Trophoblast cell (in vitro differentiated cells and primary cell): Measurements from ENCODE around the gene FAM76A.

Experiments used
- DNase-seq, 2 donors: peaks; one replicate each; pipeline ENCODE4 v3.0.0-alpha.2; 2016
- H2AFZ ChIP-seq: 2 replicates; pipeline ENCODE4 v1.6.1; 2013; ENCODE audit warnings: low read length, moderate library complexity, mild to moderate bottlenecking; ENCODE audit not compliant: insufficient read depth, poor library complexity
- H2AK5ac ChIP-seq: 2 replicates; pipeline ENCODE4 v1.6.1; 2013; ENCODE audit warnings: mild to moderate bottlenecking, low read length
- H2BK120ac ChIP-seq: 2 replicates; pipeline ENCODE4 v1.6.1; 2013; ENCODE audit warnings: low read length, mild to moderate bottlenecking, moderate library complexity; ENCODE audit not compliant: insufficient read depth, poor library complexity
- H2BK12ac ChIP-seq: 2 replicates; pipeline ENCODE4 v1.6.1; 2013; ENCODE audit warnings: mild to moderate bottlenecking, low read length, moderate library complexity
- H2BK5ac ChIP-seq: 2 replicates; pipeline ENCODE4 v1.6.1; 2013; ENCODE audit warnings: low read length, low read depth, moderate library complexity, mild to moderate bottlenecking; ENCODE audit not compliant: poor library complexity
- H3K14ac ChIP-seq: 2 replicates; pipeline ENCODE4 v1.6.1; 2013; ENCODE audit warnings: mild to moderate bottlenecking, low read length
- H3K18ac ChIP-seq: 2 replicates; pipeline ENCODE4 v1.6.1; 2013; ENCODE audit warnings: mild to moderate bottlenecking, low read length
- H3K23ac ChIP-seq: 2 replicates; pipeline ENCODE4 v1.6.1; 2013; ENCODE audit warnings: low read length
- H3K27ac ChIP-seq: 2 replicates; pipeline ENCODE4 v1.5.1; 2013; ENCODE audit warnings: low read depth, mild to moderate bottlenecking, inconsistent platforms, low read length, moderate library complexity
- H3K27me3 ChIP-seq: 2 replicates; pipeline ENCODE4 v1.6.1; 2013; ENCODE audit warnings: inconsistent platforms, mild to moderate bottlenecking, low read length, moderate library complexity; ENCODE audit not compliant: insufficient read depth
- H3K36me3 ChIP-seq, 2 experiments: 1 replicate in 1 of 2; 2 replicates in 1 of 2; pipeline ENCODE4 v1.6.1; 2013; ENCODE audit warnings: low read length in 2 of 2, mild to moderate bottlenecking in 2 of 2, moderate library complexity in 1 of 2; ENCODE audit not compliant: insufficient read depth in 2 of 2, control insufficient read depth in 1 of 2
- H3K4ac ChIP-seq: 2 replicates; pipeline ENCODE4 v1.6.1; 2013; ENCODE audit warnings: low read depth, mild to moderate bottlenecking, low read length, moderate library complexity
- H3K4me1 ChIP-seq, 2 experiments: 1 replicate in 1 of 2; 2 replicates in 1 of 2; pipeline ENCODE4 v1.6.1; 2013; ENCODE audit warnings: low read length in 2 of 2, mild to moderate bottlenecking in 2 of 2, moderate library complexity in 1 of 2; ENCODE audit not compliant: insufficient read depth in 2 of 2, control insufficient read depth in 1 of 2
- H3K4me2 ChIP-seq: 2 replicates; pipeline ENCODE4 v1.6.1; 2013; ENCODE audit warnings: inconsistent platforms, mild to moderate bottlenecking, low read length, moderate library complexity
- H3K4me3 ChIP-seq: 2 replicates; pipeline ENCODE4 v1.5.1; 2013; ENCODE audit warnings: mild to moderate bottlenecking, low read depth, low read length, inconsistent platforms
- H3K79me1 ChIP-seq: one replicate; pipeline ENCODE4 v1.6.1; 2013; ENCODE audit warnings: low read length
- H3K79me2 ChIP-seq: 2 replicates; pipeline ENCODE4 v1.6.1; 2013; ENCODE audit warnings: low read length, mild to moderate bottlenecking; ENCODE audit not compliant: control insufficient read depth, insufficient read depth, poor library complexity
- H3K9ac ChIP-seq: 2 replicates; pipeline ENCODE4 v1.6.1; 2013; ENCODE audit warnings: mild to moderate bottlenecking, low read length
- H3K9me3 ChIP-seq: 2 replicates; pipeline ENCODE4 v1.6.1; 2013; ENCODE audit warnings: low read depth, mild to moderate bottlenecking, control low read depth, inconsistent platforms, low read length; ENCODE audit not compliant: insufficient read depth
- H4K12ac ChIP-seq: 2 replicates; pipeline ENCODE4 v1.6.1; 2013; ENCODE audit warnings: low read depth, mild to moderate bottlenecking, low read length, moderate library complexity
- H4K8ac ChIP-seq: 2 replicates; pipeline ENCODE4 v1.6.1; 2013; ENCODE audit warnings: low read depth, mild to moderate bottlenecking, low read length, moderate library complexity
- H4K91ac ChIP-seq: one replicate; pipeline ENCODE4 v1.6.1; 2013; ENCODE audit warnings: low read depth, mild to moderate bottlenecking, low read length, moderate library complexity
- WGBS: extraction: QIAGEN DNeasy Blood & Tissue Kit; methylation state at CpG from one replicate; pipeline ENCODE4 v1.1.7; 2013; ENCODE audit warnings: missing lambda C conversion rate; ENCODE audit not compliant: insufficient read length, insufficient coverage; ENCODE audit errors: extremely low coverage; 5-methylcytosine and 5-hydroxymethylcytosine counted together

Gene FAM76A

GRCh38 chr1:27726173-27727044 lies 648 bp downstream of the FAM76A start:
- peak overlapping the region; percentile 16 for H4K91ac ChIP-seq
- no CpG with 5 or more reads among the region's 46 CpGs for WGBS

GRCh38 chr1:27727126-27727525 lies 1.4 kb downstream of the FAM76A start:
- WGBS: no CpG with 5 or more reads among the region's 3 CpGs
- H2AFZ ChIP-seq: no peak overlapping the region
- H3K27me3 ChIP-seq: no peaks in the 10 kb centered on the region
- no peak overlapping the region for H2AK5ac ChIP-seq
- no peak overlapping the region for H3K9ac ChIP-seq
- peaks cover 10% of the 10 kb centered on the region for H3K79me1 ChIP-seq
- no peak overlapping the region for H4K12ac ChIP-seq
- H3K79me2 ChIP-seq: peaks cover 7% of the 10 kb centered on the region
- no peak overlapping the region for H2BK120ac ChIP-seq
- no peak overlapping the region for H3K18ac ChIP-seq
- H3K27ac ChIP-seq: no peak overlapping the region
- H4K8ac ChIP-seq: no peak overlapping the region
- no peak overlapping the region for H3K4me3 ChIP-seq
- peaks cover 0 to 6% of the 10 kb centered on the region in 2 experiments for H3K4me1 ChIP-seq
- H3K23ac ChIP-seq: no peak overlapping the region
- no peak overlapping the region for H3K14ac ChIP-seq
- H3K4me2 ChIP-seq: no peak overlapping the region
- peak in 1 of 2 donors; percentile 18 for DNase-seq
- H2BK5ac ChIP-seq: no peak overlapping the region
- H2BK12ac ChIP-seq: no peak overlapping the region
- no peaks in the 10 kb centered on the region for H3K9me3 ChIP-seq
- peaks cover 0 to 1% of the 10 kb centered on the region in 2 experiments for H3K36me3 ChIP-seq
- H4K91ac ChIP-seq: no peak overlapping the region
- no peak overlapping the region for H3K4ac ChIP-seq

More at GRCh38 chr1:27726173-27727044, 648 bp downstream of the FAM76A start:
- Histone ChIP-seq H3K4me3 (peak overlapping the region; percentile 85), H3K36me3 (peaks cover 0 to 1% of the 10 kb centered on the region in 2 experiments), H2AFZ (peak overlapping the region; percentile 97), H3K23ac (no peak overlapping the region), H2BK12ac (peak overlapping the region; percentile 3), H3K27ac (peak overlapping the region; percentile 87), H2BK5ac (peak overlapping the region; percentile 38), H4K12ac (peak overlapping the region; percentile 83), H3K4me1 (peaks cover 0 to 6% of the 10 kb centered on the region in 2 experiments), H3K4ac (peak overlapping the region; percentile 17), H3K18ac (peak overlapping the region; percentile 42), H3K27me3 (no peaks in the 10 kb centered on the region), H2BK120ac (peak overlapping the region; percentile 71), H3K4me2 (peak overlapping the region; percentile 79), H4K8ac (peak overlapping the region; percentile 50), H3K79me1 (peaks cover 10% of the 10 kb centered on the region), H3K79me2 (peaks cover 7% of the 10 kb centered on the region), H2AK5ac (no peak overlapping the region), H3K9ac (peak overlapping the region; percentile 39), H3K9me3 (no peaks in the 10 kb centered on the region), H3K14ac (peak overlapping the region; percentile 86)
- DNase-seq: peak in 1 of 2 donors; percentile 30

- Histone ChIP-seq H3K27ac (no peak overlapping the region), H2BK12ac (no peak overlapping the region), H3K79me2 (no peaks in the 10 kb centered on the region), H3K4me3 (no peak overlapping the region), H3K9ac (no peak overlapping the region), H3K4me2 (no peak overlapping the region), H3K4ac (no peak overlapping the region), H3K79me1 (no peaks in the 10 kb centered on the region), H2BK5ac (no peak overlapping the region), H2AK5ac (no peak overlapping the region), H3K4me1 (no peaks in the 10 kb centered on the region), H3K14ac (no peak overlapping the region), H3K18ac (no peak overlapping the region), H4K8ac (no peak overlapping the region), H2AFZ (no peak overlapping the region), H4K12ac (no peak overlapping the region), H4K91ac (no peak overlapping the region), H2BK120ac (no peak overlapping the region), H3K23ac (no peak overlapping the region), H3K27me3 (no peaks in the 10 kb centered on the region), H3K9me3 (no peaks in the 10 kb centered on the region), H3K36me3 (peaks cover 11 to 14% of the 10 kb centered on the region in 2 experiments)
- WGBS: no CpG with 5 or more reads among the region's 3 CpGs
- no peak for DNase-seq
Measured at GRCh38 chr1:27736252-27736651, 10.5 kb downstream of the FAM76A start.

GRCh38 chr1:27741121-27741520 lies 15.4 kb downstream of the FAM76A start:
- H3K4me3 ChIP-seq: no peak overlapping the region
- peaks cover 7 to 19% of the 10 kb centered on the region in 2 experiments for H3K36me3 ChIP-seq
- no peaks in the 10 kb centered on the region for H3K9me3 ChIP-seq
- H4K12ac ChIP-seq: no peak overlapping the region
- H3K18ac ChIP-seq: no peak overlapping the region
- H3K79me1 ChIP-seq: no peaks in the 10 kb centered on the region
- no peak overlapping the region for H2AK5ac ChIP-seq
- H4K91ac ChIP-seq: no peak overlapping the region
- no peak overlapping the region for H3K4ac ChIP-seq
- no peak overlapping the region for H2BK5ac ChIP-seq
- no peak overlapping the region for H2AFZ ChIP-seq
- no CpG with 5 or more reads among the region's 6 CpGs for WGBS
- H3K27me3 ChIP-seq: no peaks in the 10 kb centered on the region
- no peak overlapping the region for H3K23ac ChIP-seq
- H2BK120ac ChIP-seq: no peak overlapping the region
- H2BK12ac ChIP-seq: no peak overlapping the region
- no peak overlapping the region for H3K27ac ChIP-seq
- H3K14ac ChIP-seq: no peak overlapping the region
- H3K79me2 ChIP-seq: no peaks in the 10 kb centered on the region
- H3K4me2 ChIP-seq: no peak overlapping the region
- H4K8ac ChIP-seq: no peak overlapping the region
- H3K9ac ChIP-seq: no peak overlapping the region
- H3K4me1 ChIP-seq: no peaks in the 10 kb centered on the region
- no peak for DNase-seq
